ENCODE measurements around the gene ENTREP3.

DNA sequence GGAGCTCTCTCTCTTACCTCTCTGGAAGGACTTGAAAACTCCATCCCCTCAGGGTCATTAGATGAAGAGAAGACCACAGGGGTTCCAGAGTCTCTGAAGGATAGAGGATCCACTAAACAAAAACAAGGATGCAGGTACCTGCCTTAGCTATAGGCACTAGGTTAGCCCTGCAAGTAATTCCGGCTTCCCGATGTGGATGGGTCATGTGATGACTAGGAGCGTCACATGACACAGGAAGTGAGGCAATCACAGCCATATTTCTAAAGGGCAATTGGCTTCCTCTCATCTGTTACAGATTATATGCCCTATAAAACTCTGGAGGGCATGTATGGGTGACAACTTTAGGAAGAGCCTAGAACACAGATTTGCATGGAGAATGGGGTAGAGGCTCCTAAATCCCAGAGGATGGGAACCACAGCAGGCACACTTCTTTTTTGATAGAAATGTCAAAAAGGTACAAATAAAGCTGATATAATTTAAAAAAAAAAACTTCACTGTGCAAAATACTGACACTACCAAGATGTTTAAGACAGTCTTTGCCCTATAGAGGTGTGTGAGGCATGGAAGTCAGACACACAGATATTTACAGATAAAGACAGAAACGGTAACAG is 14.1 kb downstream of the ENTREP3 start:
- TF ChIP-seq, protein P1, sequence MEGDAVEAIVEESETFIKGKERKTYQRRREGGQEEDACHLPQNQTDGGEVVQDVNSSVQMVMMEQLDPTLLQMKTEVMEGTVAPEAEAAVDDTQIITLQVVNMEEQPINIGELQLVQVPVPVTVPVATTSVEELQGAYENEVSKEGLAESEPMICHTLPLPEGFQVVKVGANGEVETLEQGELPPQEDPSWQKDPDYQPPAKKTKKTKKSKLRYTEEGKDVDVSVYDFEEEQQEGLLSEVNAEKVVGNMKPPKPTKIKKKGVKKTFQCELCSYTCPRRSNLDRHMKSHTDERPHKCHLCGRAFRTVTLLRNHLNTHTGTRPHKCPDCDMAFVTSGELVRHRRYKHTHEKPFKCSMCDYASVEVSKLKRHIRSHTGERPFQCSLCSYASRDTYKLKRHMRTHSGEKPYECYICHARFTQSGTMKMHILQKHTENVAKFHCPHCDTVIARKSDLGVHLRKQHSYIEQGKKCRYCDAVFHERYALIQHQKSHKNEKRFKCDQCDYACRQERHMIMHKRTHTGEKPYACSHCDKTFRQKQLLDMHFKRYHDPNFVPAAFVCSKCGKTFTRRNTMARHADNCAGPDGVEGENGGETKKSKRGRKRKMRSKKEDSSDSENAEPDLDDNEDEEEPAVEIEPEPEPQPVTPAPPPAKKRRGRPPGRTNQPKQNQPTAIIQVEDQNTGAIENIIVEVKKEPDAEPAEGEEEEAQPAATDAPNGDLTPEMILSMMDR (IDR thresholded peaks at IDR 0.05) = no peak
- no peak for TF ChIP-seq POLR2A (IDR thresholded peaks at IDR 0.05)
